HG02642 (cell line): Measurements from ENCODE around the gene MYO10.

ENCODE experiments used
- ATAC-seq: cut with Tn5 transposase; IDR thresholded peaks from one replicate; pipeline ENCODE4 v1.9.1; 2021; ENCODE audit warnings: mild to moderate bottlenecking; ENCODE audit not compliant: unreplicated experiment, poor library complexity

The MYO10 gene

GRCh38 chr5:16693879-16694278 is 242.2 kb downstream of the MYO10 start:
- ATAC-seq: no peak

GRCh38 chr5:16691731-16692130 is 244.4 kb downstream of the MYO10 start:
- no peak for ATAC-seq

- peak; percentile 91 for ATAC-seq
Observed at GRCh38 chr5:16690243-16690852, 245.7 kb downstream of the MYO10 start.

- ATAC-seq: no peak
Observed at GRCh38 chr5:16687898-16688297, 248.2 kb downstream of the MYO10 start.

GRCh38 chr5:16685069-16685468 is 251.0 kb downstream of the MYO10 start:
- no peak for ATAC-seq

GRCh38 chr5:16681876-16682275 is 254.2 kb downstream of the MYO10 start:
- ATAC-seq: no peak

GRCh38 chr5:16679863-16680262 is 256.2 kb downstream of the MYO10 start:
- no peak for ATAC-seq

GRCh38 chr5:16679190-16679589 is 256.9 kb downstream of the MYO10 start:
- ATAC-seq: no peak

- no peak for ATAC-seq
Observed at GRCh38 chr5:16675806-16676205, 260.3 kb downstream of the MYO10 start.

- ATAC-seq: no peak
Observed at GRCh38 chr5:16674750-16675149, 261.3 kb downstream of the MYO10 start.

- ATAC-seq: no peak
Observed at GRCh38 chr5:16673241-16674201, 262.6 kb downstream of the MYO10 start.

- no peak for ATAC-seq
Observed at GRCh38 chr5:16671208-16671607, 264.9 kb downstream of the MYO10 start.

- no peak for ATAC-seq
Observed at GRCh38 chr5:16669776-16670175, 266.3 kb downstream of the MYO10 start.

GRCh38 chr5:16668631-16669030 is 267.5 kb downstream of the MYO10 start:
- ATAC-seq: no peak

- ATAC-seq: no peak
Observed at GRCh38 chr5:16668194-16668593, 267.9 kb downstream of the MYO10 start.

GRCh38 chr5:16666883-16667398 is 269.1 kb downstream of the MYO10 start:
- ATAC-seq: no peak

- no peak for ATAC-seq
Observed at GRCh38 chr5:16666130-16666882, 269.8 kb downstream of the MYO10 start.

- ATAC-seq: no peak
Observed at GRCh38 chr5:16665601-16666000, 270.5 kb downstream of the MYO10 start.

GRCh38 chr5:16664368-16664767 is 271.7 kb downstream of the MYO10 start:
- no peak for ATAC-seq

- no peak for ATAC-seq
Observed at GRCh38 chr5:16663840-16664239, 272.2 kb downstream of the MYO10 start.

GRCh38 chr5:16661713-16662112 is 274.4 kb downstream of the MYO10 start:
- ATAC-seq: no peak
